Measurements from ENCODE around the gene SLC12A4.
A peak's percentile ranks its signal among the peaks of the same experiment; 100 is the strongest.
"Not testable (repeated sequence)": the region's sequence is repeated elsewhere in the genome, so short reads cannot be mapped to it uniquely, and the experiment has no call there.

Gene SLC12A4

DNA sequence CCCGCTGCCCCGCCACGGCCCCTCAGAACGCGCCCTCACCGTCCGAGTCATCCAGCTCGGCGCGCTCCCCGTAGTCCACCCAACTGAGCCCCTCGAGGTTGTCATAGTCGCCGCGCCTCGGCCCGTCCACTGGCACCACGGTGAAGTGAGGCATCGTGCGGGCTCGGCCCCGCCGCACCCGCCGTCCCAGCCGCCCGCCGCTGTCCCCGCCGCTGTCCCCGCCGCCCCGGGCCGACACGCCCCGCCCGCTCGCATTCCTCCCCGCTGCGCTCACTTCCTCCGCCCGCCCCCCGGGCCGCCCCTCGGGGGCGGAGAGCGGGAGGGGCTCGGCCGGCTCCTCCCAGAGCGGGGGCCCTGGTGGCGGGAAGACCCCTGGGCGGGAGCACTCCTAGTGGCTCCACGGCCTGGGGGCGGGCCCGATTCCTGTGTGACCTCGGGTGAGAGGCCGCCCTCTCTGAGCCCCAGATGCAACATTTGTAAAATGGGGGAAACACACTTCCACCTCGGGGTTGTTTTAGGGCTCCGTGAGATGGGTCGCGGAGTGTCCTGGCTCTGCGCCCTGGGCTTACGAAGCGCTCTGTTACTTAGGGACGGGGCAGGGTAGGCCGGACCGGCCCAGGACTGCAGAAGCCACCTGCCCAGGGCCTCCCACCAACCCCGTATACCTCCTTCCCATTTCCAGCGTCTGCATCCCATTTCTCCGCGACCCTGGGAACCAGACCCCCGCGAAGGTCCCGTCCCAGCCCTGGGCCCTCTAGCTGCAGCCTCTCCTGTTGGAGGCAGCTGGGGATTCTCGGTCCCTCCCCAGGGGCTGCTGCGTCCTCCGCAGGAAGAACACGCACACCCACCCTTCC, at the start of gene SLC12A4:
TSS of gene SLC12A4 (minus strand) at position 238 of the 854 bp plus-strand sequence. CDS start at position 154, 84 bp downstream.
- DNase-seq (ENCODE audit: low read depth) = peak; percentile 56

DNA sequence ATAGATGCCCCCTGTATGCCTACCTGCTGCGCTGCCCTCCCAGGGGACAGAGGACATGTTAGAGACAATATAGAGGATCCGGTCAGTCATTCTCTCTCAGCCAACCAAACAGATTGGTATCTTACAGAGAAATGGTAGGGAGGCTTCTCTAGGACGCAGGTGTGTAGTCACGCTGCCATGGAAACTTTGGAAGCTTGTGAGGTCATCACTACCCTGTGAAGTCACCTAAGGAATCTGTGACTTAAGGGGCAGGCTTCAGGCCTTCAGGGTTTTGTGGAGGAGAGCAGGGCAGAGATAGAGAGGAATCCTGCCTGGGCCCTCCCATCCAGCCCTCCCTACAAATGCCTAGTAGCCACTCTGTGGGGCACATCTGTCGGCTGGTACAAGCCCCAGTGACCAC, 47.2 kb upstream of the SLC12A4 start, which contains the start of gene DPEP2NB:
TSS of gene DPEP2NB (minus strand) at position 231 of the 400 bp plus-strand sequence. CDS start at position 90, 141 bp downstream.
- DNase-seq (ENCODE audit: low read depth) = no peak

DNA sequence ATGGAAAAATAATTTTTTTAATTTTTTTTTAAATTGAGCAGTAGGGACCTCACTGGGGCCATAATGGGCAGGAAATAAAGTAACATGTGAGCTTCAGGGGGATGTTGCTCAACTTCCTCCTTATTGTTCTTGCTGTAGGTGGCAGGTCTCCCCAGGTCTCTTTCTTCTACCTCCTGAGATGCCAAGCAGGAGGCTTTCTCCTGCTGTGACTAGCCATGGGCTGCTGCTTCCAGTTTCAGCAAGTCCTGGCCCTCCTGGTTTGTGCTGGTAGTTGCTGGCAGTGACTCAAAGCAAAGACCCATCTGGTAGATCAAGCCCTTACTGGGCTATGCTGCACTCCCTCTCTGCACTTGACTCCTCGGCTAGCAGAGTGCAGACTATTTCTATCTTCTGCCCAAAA, 45.0 kb upstream of the SLC12A4 start:
- no peak for DNase-seq (ENCODE audit: low read depth)

DNA sequence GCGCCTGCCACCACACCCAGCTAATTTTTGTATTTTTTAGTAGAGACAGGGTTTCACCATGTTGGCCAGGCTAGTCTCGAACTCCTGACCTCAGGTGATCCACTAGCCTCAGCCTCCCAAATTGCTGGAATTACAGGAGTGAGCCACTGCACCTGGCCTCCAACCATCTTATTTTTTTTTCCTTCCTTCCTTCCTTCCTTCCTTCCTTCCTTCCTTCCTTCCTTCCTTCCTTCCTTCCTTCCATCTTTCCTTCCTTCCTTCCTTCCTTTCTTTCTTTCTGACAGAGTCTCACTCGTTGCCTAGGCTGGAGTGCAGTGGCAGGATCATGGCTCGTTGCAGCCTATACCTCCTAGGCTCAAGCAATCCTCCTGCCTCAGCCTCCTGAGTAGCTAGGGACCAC, 41.4 kb upstream of the SLC12A4 start:
- DNase-seq (ENCODE audit: low read depth) = not testable (repeated sequence)

DNA sequence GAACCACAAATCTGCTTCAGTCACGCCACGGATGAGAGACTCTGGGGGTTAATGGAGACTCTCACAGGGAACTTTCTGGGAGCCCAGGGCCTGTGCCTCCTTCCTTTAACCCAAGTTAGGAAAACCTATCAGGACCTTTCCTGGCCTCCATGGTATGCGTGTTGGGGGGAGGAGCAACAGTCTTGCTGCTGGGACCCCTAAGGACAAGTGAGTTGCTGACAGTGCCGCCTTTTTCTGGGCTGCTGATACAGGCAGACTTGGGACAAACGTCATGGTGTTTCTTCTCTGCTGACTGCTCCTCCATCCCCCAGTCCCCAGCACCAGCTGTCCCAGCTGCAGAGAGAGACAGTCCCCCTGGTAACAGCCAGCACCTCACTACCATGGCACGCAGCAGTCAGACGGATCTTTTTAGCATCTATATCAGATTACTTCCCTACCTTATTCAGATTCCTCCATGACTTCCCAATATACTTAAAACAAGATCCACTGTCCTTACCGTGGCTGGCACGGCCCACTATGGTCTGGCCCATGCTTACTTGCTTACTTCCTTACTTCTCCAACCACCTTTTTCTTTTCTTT, 40.8 kb upstream of the SLC12A4 start:
- DNase-seq (ENCODE audit: low read depth) = no peak

DNA sequence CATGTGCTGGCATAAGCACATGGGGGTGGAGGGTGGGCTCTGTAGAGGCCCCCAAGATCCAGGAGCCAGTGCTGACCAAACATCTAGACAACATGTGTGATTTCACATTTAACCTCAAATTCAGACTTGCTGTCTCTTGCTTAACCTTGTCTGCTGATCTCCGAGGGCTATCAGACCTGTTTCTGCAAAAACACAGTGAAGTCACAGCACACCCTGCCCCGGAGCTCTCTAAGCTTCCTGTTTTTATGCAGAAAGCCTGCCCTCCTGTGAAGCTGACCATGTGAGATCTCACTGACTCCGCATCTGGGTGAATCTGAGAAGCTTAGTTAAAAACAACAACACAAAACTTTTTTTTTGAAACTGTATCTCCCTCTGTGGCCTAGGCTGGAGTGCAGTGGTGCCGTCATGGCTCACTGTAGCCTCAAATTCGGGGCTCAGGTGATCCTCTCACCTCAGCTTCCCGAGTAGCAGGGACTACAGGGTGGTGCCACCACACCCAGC, 37.4 kb upstream of the SLC12A4 start:
- DNase-seq (ENCODE audit: low read depth) = no peak

DNA sequence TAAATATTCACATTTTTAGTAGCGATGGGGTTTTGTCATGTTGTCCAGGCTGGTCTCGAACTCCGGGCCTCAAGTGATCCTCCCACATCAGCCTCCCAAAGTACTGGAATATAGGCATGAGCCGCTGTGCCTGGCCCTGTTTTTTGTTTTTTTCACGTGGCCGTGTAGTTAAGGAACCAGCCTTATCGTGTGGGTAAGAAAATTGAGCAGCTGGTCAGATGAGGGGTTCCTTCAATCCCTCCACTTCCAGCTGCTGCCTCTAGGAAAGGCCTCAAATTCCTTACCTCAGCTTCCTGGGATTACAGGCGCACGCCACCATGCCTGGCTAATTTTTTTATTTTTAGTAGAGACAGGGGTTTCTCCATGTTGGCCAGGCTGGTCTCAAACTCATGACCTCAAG, 36.8 kb upstream of the SLC12A4 start:
- no peak for DNase-seq (ENCODE audit: low read depth)

DNA sequence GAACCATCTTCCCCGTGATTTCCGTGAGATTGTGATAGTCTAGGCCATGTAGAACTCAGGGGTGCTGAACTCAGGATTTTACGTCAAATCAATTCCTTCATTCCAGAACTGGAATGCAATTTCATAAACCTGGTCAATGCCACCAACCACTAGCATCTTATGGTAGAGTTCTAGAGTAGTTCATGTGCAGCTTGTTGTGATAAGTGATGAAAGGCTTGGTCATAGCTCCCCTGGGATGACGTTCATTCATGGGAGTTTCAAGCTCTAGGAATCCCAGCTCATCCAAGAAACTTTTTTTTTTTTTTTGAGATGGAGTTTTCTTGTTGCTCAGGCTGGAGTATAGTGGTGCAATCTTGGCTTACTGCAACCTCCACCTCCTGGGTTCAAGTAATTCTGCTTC, 34.6 kb upstream of the SLC12A4 start:
- DNase-seq (ENCODE audit: low read depth) = no peak

DNA sequence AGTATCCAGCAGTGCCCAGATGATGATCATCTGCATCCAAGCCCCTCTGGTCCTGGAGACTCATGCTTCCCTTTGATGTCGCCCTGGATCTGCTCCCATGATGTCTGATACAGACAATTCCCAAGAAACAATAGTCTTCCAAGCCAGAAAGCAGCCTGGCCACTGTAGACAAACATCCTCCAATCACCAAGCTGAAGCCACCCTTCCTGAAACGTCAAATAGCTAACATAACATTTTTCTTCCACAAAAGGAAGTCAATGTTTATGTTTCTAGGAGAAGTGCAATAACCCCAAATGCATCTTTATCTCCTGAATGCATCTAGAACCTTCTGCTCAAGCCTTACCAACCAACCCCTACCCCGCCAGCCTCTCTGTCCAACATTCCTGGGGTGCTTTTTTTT, 32.0 kb upstream of the SLC12A4 start:
- DNase-seq (ENCODE audit: low read depth) = no peak

DNA sequence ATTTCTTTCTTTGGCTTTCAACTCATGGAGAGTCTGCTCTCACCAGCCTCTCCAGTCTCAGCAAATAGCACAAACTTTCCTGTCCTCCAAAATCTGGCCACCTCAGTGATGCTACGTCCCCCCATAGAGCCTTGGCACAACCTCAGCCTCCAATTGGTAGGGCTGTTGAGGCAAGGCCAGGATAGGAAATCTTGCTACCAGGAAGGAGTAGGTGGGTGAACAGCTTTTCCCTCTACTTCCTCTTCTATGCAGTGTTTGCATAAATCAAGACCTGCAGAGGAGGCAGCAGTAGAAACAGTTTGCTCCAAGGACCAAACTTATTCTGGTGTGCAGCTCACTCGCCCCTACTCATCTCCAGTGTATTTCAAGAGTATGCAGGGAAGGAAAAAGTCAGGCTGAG, 31.5 kb upstream of the SLC12A4 start:
- no peak for DNase-seq (ENCODE audit: low read depth)

DNA sequence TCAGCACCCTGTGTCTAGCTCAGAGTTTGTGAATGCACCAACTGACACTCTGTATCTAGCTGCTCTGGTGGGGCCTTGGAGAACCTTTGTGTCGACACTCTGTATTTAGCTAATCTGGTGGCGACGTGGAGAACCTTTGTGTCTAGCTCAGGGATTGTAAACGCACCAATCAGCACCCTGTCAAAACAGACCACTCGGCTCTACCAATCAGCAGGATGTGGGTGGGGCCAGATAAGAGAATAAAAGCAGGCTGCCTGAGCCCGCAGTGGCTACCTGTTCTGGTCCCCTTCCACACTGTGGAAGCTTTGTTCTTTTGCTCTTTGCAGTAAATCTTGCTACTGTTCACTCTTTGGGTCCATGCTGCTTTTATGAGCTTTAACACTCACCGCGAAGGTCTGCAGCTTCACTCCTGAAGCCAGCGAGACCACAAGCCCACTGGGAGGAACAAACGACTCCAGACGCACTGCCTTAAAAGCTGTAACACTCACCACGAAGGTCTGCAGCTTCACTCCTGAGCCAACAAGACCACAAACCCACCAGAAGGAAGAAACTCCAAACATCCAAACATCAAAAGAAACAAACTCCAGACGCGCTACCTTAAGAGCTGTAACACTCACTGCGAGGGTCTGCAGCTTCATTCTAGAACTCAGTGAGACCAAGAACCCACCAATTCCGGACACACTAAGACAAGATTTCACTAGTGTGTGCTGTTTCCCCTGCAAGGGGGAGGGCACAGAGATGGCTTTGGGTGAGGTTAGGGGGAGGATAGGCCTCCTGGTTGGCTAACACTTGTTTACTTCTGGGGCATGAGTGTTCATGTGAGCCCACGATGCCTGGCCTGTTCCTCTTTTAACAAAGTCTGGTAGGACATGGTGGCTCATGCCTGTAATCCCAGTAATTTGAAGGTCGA, 30.6 kb upstream of the SLC12A4 start, which contains the start of gene DPEP2:
TSS of gene DPEP2 (minus strand) at position 706 of the 910 bp plus-strand sequence. CDS start 6,272 bp downstream, outside the sequence.
- not testable (repeated sequence) for DNase-seq (ENCODE audit: low read depth)

DNA sequence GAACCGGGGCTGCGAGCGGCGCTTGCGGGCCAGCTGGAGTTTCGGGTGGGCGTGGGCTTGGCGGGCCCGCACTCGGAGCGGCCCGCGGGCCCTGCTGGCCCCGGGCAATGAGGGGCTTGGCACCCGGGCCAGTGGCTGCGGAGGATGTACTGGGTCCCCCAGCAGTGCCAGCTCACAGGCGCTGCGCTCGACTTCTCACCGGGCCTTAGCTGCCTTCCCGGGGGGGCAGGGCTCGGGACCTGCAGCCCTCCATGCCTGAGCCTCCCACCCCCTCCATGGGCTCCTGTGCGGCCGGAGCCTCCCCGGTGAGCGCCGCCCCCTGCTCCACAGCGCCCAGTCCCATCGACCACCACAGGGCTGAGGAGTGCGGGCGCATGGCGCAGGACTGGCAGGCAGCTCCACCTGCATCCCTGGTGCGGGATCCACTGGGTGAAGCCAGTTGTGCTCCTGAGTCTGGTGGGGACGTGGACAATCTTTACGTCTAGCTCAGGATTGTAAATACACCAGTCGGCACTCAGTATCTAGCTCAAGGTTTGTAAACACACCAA, 29.9 kb upstream of the SLC12A4 start:
- not testable (repeated sequence) for DNase-seq (ENCODE audit: low read depth)

DNA sequence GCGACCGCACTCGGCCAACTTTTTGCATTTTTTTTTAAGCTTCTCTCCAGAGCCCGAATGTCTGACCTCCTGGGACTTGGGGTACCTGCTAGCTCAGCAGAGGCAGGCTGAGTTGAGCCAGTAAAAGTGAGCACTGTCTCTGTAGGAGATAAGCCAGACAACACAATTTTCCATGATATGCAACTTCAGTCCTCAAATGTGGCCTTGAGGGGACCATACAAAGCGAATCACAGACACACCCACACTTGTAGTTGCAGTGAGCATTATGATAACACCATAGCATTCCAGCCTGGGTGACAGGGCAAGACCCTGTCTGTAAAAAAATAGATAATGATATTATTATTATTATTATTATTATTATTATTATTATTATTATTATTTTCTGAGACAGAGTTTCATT, 28.2 kb upstream of the SLC12A4 start:
- no peak for DNase-seq (ENCODE audit: low read depth)

DNA sequence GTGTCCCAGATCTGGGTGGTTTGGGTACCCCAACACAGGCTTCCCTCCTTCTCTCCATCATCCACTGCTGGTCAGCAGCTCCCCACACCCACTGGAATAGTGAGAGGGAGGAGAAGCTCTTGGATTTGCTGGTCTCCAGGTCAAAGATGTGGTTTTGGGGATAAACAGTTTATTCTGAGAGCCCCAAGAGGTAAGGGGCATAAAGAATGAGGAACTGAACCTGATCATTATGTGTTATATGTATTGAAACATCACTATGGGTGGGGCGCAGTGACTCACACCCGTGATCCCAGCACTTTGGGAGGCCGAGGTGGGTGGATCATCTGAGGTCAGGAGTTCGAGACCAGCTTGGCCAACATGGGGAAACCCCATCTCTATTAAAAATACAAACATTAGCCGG, 27.0 kb upstream of the SLC12A4 start:
- DNase-seq (ENCODE audit: low read depth) = no peak

DNA sequence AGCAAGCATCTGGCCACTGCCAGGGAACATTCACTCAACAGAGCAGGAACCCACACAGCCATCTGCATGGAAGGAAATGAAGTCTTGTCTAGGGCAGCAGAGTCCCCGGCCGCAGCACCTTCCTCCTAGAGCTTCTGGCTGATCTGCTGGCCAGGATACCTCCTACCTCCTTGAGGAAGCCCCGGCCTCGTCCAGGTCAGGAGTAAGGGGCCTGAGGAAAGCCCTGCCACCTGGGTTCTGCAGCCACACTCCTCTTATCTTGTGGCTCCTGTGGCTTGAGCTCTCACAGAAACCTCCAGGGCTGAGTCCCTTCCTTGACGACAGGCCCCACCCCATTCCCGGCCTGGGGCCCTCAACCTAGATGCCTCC, 25.6 kb upstream of the SLC12A4 start:
- not testable (repeated sequence) for DNase-seq (ENCODE audit: low read depth)

DNA sequence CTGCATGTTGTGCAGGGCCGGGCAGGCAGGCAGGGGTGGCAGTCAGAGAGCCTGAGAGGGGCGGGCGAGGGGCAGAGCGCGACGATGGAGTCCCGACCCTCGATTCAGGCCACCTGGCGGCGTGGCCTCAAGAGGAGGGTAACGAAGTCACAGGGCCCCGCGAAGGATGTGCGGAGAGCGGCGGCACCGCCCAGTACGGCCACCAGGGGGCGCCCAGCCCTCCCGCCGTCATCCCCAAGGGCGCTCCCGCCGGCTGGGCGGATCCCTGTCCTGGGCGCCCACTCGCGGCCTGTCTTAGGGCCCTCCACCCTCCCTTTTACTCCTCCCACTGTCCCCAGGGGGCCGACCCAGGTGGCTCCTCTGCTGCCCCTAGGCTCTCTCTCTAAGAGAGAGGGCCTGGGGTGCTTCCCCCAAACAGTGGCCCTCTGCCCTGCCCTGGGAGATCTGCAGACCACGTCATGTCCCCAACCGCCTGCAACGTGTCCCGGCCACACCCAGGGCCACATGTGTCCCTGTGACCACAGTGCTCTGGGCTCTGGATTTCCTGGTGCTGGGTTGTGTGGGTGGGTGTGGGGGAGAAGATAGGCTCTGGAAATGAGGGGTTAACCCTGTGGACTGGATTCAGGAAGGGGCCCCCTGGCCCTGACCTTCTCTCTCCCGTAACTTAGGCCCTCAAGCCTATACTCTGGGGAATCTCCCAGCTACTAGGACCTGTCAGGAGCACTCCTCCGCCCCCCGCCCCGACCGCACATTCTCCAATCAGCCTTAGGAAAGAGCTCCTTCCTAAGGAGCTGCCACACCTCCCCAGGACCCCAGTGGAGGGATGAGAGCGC, 25.0 kb upstream of the SLC12A4 start:
- DNase-seq (ENCODE audit: low read depth) = peak; percentile 46

DNA sequence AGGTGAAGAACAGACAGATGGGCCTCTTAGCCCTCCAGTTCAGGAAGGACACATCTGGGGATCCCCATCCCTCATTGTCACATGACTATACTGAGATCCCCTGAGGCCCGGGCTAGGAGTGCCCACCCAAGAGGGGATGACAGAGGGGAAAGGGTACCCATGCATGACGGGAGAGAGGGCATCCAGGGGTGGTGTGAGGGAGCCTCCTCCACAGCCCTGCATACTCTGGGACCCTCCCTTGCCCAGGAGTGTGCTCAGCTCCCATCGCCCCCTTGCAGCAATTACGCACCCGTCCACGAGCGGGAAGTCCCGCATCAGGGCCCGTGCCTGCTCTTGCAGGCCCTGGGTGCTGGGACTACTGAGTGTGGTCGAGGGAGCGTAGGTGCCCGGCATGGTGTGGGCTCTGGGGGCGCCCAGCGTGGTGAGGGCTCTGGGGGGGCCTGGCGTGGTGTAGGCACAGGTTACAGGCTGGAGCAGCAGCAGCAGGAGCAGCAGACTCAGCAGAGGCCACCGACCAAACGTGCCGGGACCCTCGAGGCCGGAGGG, 24.3 kb upstream of the SLC12A4 start:
- no peak for DNase-seq (ENCODE audit: low read depth)

DNA sequence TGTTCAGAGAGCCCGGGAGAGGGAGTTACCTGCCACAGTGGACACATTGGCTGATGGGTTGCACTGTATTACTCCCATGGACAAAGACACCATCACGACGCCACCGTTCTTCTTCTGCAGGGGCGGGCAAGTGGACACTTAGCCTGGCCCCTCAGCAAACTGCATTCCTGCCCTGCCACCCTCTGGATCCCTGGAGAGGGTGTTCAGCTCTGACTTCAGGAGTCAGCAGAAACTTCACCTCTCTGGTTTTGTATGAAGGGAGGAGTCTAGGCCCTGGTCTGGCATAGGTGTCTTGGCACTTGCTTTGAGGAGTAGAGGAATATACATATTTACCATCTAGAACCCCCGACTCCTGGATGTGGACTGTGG, 21.6 kb upstream of the SLC12A4 start:
- DNase-seq (ENCODE audit: low read depth) = no peak

DNA sequence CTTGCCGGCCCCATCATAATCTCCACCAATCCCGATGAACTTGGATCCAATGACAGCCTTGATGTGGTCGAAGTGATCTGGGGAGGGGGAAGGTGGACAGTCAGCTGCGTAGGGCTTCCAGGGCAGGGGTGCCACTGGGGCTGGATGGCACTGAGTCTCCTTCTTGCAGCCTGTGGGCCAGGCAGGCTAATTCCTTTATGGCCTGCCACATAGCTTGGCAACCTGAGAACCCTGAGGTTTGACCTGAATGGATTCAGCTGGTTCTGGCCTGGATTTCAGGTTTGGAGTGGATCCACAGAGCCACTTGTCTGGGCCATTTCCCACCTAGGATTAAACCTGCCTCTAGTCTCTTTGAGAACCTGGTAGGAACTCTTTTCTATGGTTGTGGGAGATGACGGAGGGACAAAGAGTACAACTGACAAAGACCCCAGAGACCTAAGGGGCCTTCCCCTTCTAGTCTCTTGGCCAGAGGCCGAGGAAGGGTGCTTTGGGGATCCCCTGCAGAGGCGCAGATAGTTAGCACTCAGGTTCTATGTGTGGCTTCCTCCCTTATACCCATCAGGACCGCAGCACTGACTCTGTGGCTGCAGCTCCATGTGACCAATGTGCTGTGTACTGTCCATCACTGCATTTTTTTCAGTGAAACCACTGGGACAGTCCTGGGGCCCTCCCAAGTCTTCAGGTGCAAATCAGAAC, 21.0 kb upstream of the SLC12A4 start:
- DNase-seq (ENCODE audit: low read depth) = no peak

DNA sequence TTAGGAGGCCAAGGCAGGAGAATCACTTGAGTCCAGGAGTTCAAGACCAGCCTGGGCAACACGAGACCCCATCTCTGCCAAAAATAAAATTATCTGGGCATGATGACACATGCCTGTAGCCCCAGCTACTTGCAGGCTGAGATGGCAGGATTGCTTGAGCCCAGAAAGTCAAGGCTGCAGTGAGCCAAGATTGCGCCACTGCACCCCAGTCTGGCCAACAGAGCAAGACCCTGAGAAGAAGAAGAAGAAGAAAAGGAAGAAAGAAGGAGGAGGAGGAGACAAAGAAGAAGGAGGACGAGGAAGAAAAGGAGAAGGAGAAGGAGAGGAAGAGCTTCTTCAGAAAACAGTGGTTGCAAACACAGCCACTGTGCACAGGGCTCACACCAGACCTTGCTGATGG, 20.2 kb upstream of the SLC12A4 start:
- DNase-seq (ENCODE audit: low read depth) = no peak

All from fibroblast of the conjunctiva (primary cell).